IgD-negative memory B cell (primary cell): ENCODE data around the gene SIX1. TPM values are rescaled to one million over a fixed set of nuclear protein-coding genes. Genes with fewer than 3 reads are reported as not detected.

ENCODE experiments used
- H3K27ac Mint-ChIP-seq, 3 donors: one replicate each; pipeline ENCODE4 v1.8.0; 2020 to 2022; ENCODE audit warnings: mild to moderate bottlenecking in 3 of 3, mixed read lengths in 3 of 3, moderate library complexity in 1 of 3
- H3K27me3 Mint-ChIP-seq: one replicate; pipeline ENCODE4 v1.8.0; 2021; ENCODE audit warnings: mixed read lengths
- H3K36me3 Mint-ChIP-seq: one replicate; pipeline ENCODE4 v1.8.0; 2020; ENCODE audit warnings: mild to moderate bottlenecking, mixed read lengths
- H3K4me1 Mint-ChIP-seq, 3 donors: one replicate each; pipeline ENCODE4 v1.8.0; 2020 to 2022; ENCODE audit warnings: mixed read lengths in 3 of 3, mild to moderate bottlenecking in 1 of 3
- H3K4me3 Mint-ChIP-seq, 4 donors: one replicate each; pipeline ENCODE4 v1.8.0; 2020 to 2022; ENCODE audit warnings: mild to moderate bottlenecking in 4 of 4, mixed read lengths in 4 of 4, moderate library complexity in 3 of 4
- H3K9me3 Mint-ChIP-seq, 3 donors: one replicate each; pipeline ENCODE4 v1.8.0; 2020 to 2021; ENCODE audit warnings: mixed read lengths in 3 of 3, mild to moderate bottlenecking in 1 of 3
- polyA plus RNA-seq: library from polyadenylated mRNA; unstranded; fragments of 300-500 nt; fragmentation: Illumina TruSeq; gene quantifications from one replicate; pipeline ENCODE4 v1.2.3, GENCODE V29; 2021

The SIX1 gene
- polyA plus RNA-seq: not detected

GRCh38 chr14:60648934-60649874, at the start of gene SIX1:
SIX1 (minus strand) TSS chr14:60649477; CDS start chr14:60649189, 288 bp downstream.
- Mint-ChIP-seq H3K9me3 (peaks cover 0 to 24% (median 4%) of the 10 kb centered on the region in 3 donors), H3K27ac (peak within 1 kb of the TSS; percentile 87 to 93 (median 92)), H3K4me1 (peaks cover 5 to 25% (median 12%) of the 10 kb centered on the region in 3 donors), H3K4me3 (peak within 1 kb of the TSS; percentile 55 to 87 (median 76)), H3K36me3 (peaks cover 2% of the 10 kb centered on the region), H3K27me3 (peaks cover 72% of the 10 kb centered on the region)

- Mint-ChIP-seq H3K4me1 (no peaks in the 10 kb centered on the region), H3K27me3 (peaks cover 7% of the 10 kb centered on the region), H3K4me3 (no peak overlapping the region), H3K36me3 (no peaks in the 10 kb centered on the region), H3K27ac (no peak overlapping the region), H3K9me3 (peaks cover 3 to 6% (median 5%) of the 10 kb centered on the region in 3 donors)
Observed at GRCh38 chr14:60695327-60695726, 46.0 kb upstream of the SIX1 start.

- no peaks in the 10 kb centered on the region for H3K4me1 Mint-ChIP-seq
- H3K4me3 Mint-ChIP-seq: no peak overlapping the region
- H3K27me3 Mint-ChIP-seq: peaks cover 2% of the 10 kb centered on the region
- no peaks in the 10 kb centered on the region for H3K9me3 Mint-ChIP-seq
- no peak overlapping the region for H3K27ac Mint-ChIP-seq
- H3K36me3 Mint-ChIP-seq: no peaks in the 10 kb centered on the region
Observed at GRCh38 chr14:60691383-60692113, 42.3 kb upstream of the SIX1 start.

GRCh38 chr14:60686865-60687264, 37.6 kb upstream of the SIX1 start:
- no peak overlapping the region for H3K27ac Mint-ChIP-seq
- H3K4me3 Mint-ChIP-seq: no peak overlapping the region
- H3K4me1 Mint-ChIP-seq: peaks cover 0 to 2% (median 0%) of the 10 kb centered on the region in 3 donors
- H3K36me3 Mint-ChIP-seq: no peaks in the 10 kb centered on the region
- no peaks in the 10 kb centered on the region for H3K27me3 Mint-ChIP-seq
- peaks cover 0 to 5% (median 5%) of the 10 kb centered on the region in 3 donors for H3K9me3 Mint-ChIP-seq

- Mint-ChIP-seq H3K4me3 (no peak overlapping the region), H3K4me1 (peaks cover 0 to 2% (median 0%) of the 10 kb centered on the region in 3 donors), H3K36me3 (no peaks in the 10 kb centered on the region), H3K27me3 (peaks cover 5% of the 10 kb centered on the region), H3K27ac (no peak overlapping the region), H3K9me3 (peaks cover 3 to 5% (median 5%) of the 10 kb centered on the region in 3 donors)
Observed at GRCh38 chr14:60684203-60684602, 34.9 kb upstream of the SIX1 start.

- Mint-ChIP-seq H3K4me1 (peaks cover 0 to 2% (median 0%) of the 10 kb centered on the region in 3 donors), H3K27ac (no peak overlapping the region), H3K27me3 (peaks cover 5% of the 10 kb centered on the region)
Observed at GRCh38 chr14:60681271-60681670, 32.0 kb upstream of the SIX1 start.

GRCh38 chr14:60680511-60680910, 31.2 kb upstream of the SIX1 start:
- Mint-ChIP-seq H3K4me1 (no peaks in the 10 kb centered on the region), H3K27ac (no peak overlapping the region), H3K9me3 (peaks cover 3 to 5% (median 5%) of the 10 kb centered on the region in 3 donors), H3K36me3 (no peaks in the 10 kb centered on the region), H3K4me3 (no peak overlapping the region), H3K27me3 (peaks cover 5% of the 10 kb centered on the region)

More at GRCh38 chr14:60681271-60681670, 32.0 kb upstream of the SIX1 start:
- peaks cover 3 to 5% (median 5%) of the 10 kb centered on the region in 3 donors for H3K9me3 Mint-ChIP-seq
- no peaks in the 10 kb centered on the region for H3K36me3 Mint-ChIP-seq
- no peak overlapping the region for H3K4me3 Mint-ChIP-seq

GRCh38 chr14:60679566-60680258, 30.4 kb upstream of the SIX1 start:
- Mint-ChIP-seq H3K4me1 (no peaks in the 10 kb centered on the region), H3K36me3 (no peaks in the 10 kb centered on the region), H3K27me3 (peaks cover 5% of the 10 kb centered on the region), H3K9me3 (peaks cover 3 to 5% (median 5%) of the 10 kb centered on the region in 3 donors), H3K4me3 (no peak overlapping the region), H3K27ac (no peak overlapping the region)

GRCh38 chr14:60677701-60678100, 28.4 kb upstream of the SIX1 start:
- no peaks in the 10 kb centered on the region for H3K4me1 Mint-ChIP-seq
- H3K36me3 Mint-ChIP-seq: no peaks in the 10 kb centered on the region
- H3K27ac Mint-ChIP-seq: no peak overlapping the region
- H3K4me3 Mint-ChIP-seq: no peak overlapping the region
- H3K9me3 Mint-ChIP-seq: peaks cover 0 to 3% (median 0%) of the 10 kb centered on the region in 3 donors
- peaks cover 6% of the 10 kb centered on the region for H3K27me3 Mint-ChIP-seq

GRCh38 chr14:60670989-60671388, 21.7 kb upstream of the SIX1 start:
- Mint-ChIP-seq H3K4me1 (peaks cover 0 to 4% (median 0%) of the 10 kb centered on the region in 3 donors), H3K4me3 (no peak overlapping the region), H3K27me3 (peaks cover 3% of the 10 kb centered on the region), H3K36me3 (no peaks in the 10 kb centered on the region), H3K9me3 (no peaks in the 10 kb centered on the region), H3K27ac (no peak overlapping the region)

GRCh38 chr14:60668431-60669112, 19.3 kb upstream of the SIX1 start:
- no peaks in the 10 kb centered on the region for H3K36me3 Mint-ChIP-seq

GRCh38 chr14:60665177-60665550, 15.9 kb upstream of the SIX1 start:
- Mint-ChIP-seq H3K27me3 (peaks cover 26% of the 10 kb centered on the region), H3K36me3 (no peaks in the 10 kb centered on the region), H3K27ac (no peak overlapping the region), H3K9me3 (no peaks in the 10 kb centered on the region), H3K4me3 (no peak overlapping the region), H3K4me1 (peaks cover 0 to 4% (median 0%) of the 10 kb centered on the region in 3 donors)

More at GRCh38 chr14:60668431-60669112, 19.3 kb upstream of the SIX1 start:
- H3K4me1 Mint-ChIP-seq: peaks cover 0 to 4% (median 0%) of the 10 kb centered on the region in 3 donors
- no peaks in the 10 kb centered on the region for H3K9me3 Mint-ChIP-seq
- H3K27ac Mint-ChIP-seq: no peak overlapping the region
- H3K4me3 Mint-ChIP-seq: no peak overlapping the region
- peaks cover 13% of the 10 kb centered on the region for H3K27me3 Mint-ChIP-seq

- H3K4me1 Mint-ChIP-seq: peaks cover 6 to 16% (median 14%) of the 10 kb centered on the region in 3 donors
- peaks cover 0 to 3% (median 0%) of the 10 kb centered on the region in 3 donors for H3K9me3 Mint-ChIP-seq
- no peak overlapping the region for H3K27ac Mint-ChIP-seq
- H3K36me3 Mint-ChIP-seq: no peaks in the 10 kb centered on the region
- no peak overlapping the region for H3K4me3 Mint-ChIP-seq
- H3K27me3 Mint-ChIP-seq: peaks cover 39% of the 10 kb centered on the region
Observed at GRCh38 chr14:60662982-60663381, 13.7 kb upstream of the SIX1 start.

GRCh38 chr14:60661721-60662120, 12.4 kb upstream of the SIX1 start:
- Mint-ChIP-seq H3K27me3 (peaks cover 49% of the 10 kb centered on the region), H3K4me3 (no peak overlapping the region), H3K27ac (no peak overlapping the region)

More at GRCh38 chr14:60661721-60662120, 12.4 kb upstream of the SIX1 start:
- no peaks in the 10 kb centered on the region for H3K36me3 Mint-ChIP-seq
- peaks cover 0 to 4% (median 0%) of the 10 kb centered on the region in 3 donors for H3K9me3 Mint-ChIP-seq
- H3K4me1 Mint-ChIP-seq: peaks cover 10 to 26% (median 16%) of the 10 kb centered on the region in 3 donors
